ENCODE data around the gene DCAF17.
"Not testable (repeated sequence)": the region's sequence is repeated elsewhere in the genome, so short reads cannot be mapped to it uniquely, and the experiment has no call there.

DCAF17 gene

DNA sequence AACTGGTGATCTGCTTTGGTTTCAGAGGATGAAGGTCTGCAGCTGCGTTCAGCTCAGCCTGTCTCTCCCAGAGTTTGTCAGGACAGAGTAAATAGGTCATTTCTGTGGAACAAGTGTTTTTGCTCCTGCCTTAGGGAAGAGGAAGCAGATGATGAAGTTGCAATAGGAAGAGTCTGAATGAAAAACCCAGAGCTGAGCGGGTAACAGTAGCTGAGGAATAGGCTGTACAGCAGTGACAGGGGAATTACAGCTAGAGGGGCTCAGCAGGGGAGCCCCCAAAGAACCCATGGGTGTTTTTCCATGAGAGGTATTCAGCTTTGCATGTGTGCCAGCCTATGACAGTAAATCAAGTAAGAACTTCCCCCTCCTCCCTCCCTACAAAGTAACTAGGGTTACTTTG is 78.0 kb downstream of the DCAF17 start:
- no peak for DNase-seq (ENCODE audit: extremely low read depth in 1 of 2, low read depth in 1 of 2)

DNA sequence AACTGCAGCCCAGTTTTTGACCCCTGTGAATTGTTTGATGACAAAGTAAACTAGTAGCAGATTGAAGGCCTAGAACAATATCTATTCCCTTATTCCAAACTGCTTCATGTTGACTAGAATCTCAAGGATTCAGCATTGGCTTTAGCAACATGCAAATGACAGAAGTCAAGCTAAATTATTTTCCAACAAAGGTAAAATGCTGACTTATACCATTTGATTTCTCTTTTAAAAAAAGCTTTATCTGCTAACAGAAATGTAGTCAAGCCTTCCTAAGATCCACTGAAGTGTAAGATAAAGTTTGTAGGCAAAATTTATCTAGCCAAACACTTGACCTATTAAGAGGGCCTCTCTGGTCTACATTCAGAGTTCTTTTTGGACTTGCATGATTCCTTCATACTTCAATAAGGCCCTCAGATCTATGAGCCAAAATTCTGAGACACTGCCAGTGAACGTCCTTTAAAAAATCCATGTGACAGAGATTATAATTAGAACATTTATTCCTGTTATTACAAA is 78.7 kb downstream of the DCAF17 start:
- DNase-seq (ENCODE audit: extremely low read depth in 1 of 2, low read depth in 1 of 2): no peak

DNA sequence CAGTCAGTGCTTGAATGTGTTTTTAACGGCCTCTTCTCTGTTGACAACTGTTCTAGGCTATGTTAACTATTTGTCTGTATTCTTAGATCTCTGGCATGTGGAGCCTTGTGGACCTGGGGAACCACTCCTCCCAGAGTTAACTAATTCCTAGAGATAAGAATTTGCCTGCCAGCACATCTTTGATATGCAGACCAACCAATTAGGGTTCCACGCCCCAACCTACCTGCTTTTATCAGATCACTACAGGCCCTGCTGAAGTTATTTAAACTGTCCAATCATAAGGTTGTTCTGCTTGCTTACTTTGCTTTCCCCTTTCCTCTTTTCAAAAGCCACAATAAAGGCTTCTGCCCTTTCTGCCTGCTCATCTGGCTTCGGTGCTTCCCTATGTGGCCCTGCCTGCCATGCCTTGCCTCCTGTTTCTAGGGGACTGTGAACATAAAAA is 79.7 kb downstream of the DCAF17 start:
- no peak for DNase-seq (ENCODE audit: extremely low read depth in 1 of 2, low read depth in 1 of 2)

- no peak for DNase-seq (ENCODE audit: extremely low read depth in 1 of 2, low read depth in 1 of 2)
These were observed 81.0 kb downstream of the DCAF17 start for GRCh38 chr2:171514908-171515582.

GRCh38 chr2:171515672-171516298 is 81.8 kb downstream of the DCAF17 start:
- no peak for DNase-seq (ENCODE audit: extremely low read depth in 1 of 2, low read depth in 1 of 2)

DNA sequence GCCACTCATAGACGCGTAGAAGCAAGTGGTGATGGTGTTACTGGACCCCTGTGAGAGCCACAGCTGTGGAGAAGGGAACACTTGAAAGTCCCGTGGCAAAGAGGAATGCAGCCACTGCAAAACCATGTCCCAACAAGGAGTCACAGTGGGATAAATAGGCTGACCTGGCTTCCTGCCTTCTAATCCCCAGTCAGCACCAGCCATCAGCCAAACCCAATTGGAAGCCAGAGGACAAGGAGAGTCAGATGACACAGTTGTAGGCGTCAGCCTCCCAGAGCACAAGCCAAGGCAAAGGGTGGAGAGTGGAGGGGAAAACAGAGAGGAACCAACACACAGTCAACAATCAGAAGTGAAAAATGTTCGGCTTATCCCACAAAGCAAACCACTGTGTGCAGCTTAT is 82.8 kb downstream of the DCAF17 start:
- DNase-seq (ENCODE audit: extremely low read depth in 1 of 2, low read depth in 1 of 2): no peak

- no peak for DNase-seq (ENCODE audit: extremely low read depth in 1 of 2, low read depth in 1 of 2)
These were observed 86.4 kb downstream of the DCAF17 start for GRCh38 chr2:171520471-171520870.

- DNase-seq (ENCODE audit: extremely low read depth in 1 of 2, low read depth in 1 of 2): no peak
These were observed 87.5 kb downstream of the DCAF17 start for GRCh38 chr2:171521361-171522051.

- DNase-seq (ENCODE audit: extremely low read depth in 1 of 2, low read depth in 1 of 2): no peak
These were observed 88.2 kb downstream of the DCAF17 start, which contains the start of gene CYBRD1 for GRCh38 chr2:171522052-171522787. Gene CYBRD1 (plus strand): TSS chr2:171522474. CDS start chr2:171522546, 72 bp downstream.

- DNase-seq (ENCODE audit: extremely low read depth in 1 of 2, low read depth in 1 of 2): no peak
These were observed 88.7 kb downstream of the DCAF17 start for GRCh38 chr2:171522788-171523087.

GRCh38 chr2:171523088-171524017 is 89.3 kb downstream of the DCAF17 start:
- no peak for DNase-seq (ENCODE audit: extremely low read depth in 1 of 2, low read depth in 1 of 2)

DNA sequence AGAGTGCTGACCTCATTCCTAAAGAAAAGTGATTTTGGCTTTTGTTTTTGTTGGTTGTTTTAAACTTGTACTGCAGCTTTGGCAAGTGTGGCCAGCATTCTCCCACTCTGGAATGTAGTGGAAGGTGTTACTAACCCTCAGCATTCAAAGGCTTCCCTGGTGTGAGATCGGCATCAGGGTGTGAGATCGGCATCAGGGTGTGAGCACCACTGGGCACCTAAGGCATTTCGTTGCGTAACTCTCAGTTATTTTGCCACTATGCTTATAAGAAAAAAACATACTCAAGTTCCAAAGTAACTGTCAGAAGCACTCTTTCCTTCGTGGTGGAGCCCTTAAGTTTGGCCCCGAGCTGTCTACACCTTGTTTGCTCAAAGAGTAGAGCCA is 90.0 kb downstream of the DCAF17 start:
- DNase-seq (ENCODE audit: extremely low read depth in 1 of 2, low read depth in 1 of 2): no peak

DNA sequence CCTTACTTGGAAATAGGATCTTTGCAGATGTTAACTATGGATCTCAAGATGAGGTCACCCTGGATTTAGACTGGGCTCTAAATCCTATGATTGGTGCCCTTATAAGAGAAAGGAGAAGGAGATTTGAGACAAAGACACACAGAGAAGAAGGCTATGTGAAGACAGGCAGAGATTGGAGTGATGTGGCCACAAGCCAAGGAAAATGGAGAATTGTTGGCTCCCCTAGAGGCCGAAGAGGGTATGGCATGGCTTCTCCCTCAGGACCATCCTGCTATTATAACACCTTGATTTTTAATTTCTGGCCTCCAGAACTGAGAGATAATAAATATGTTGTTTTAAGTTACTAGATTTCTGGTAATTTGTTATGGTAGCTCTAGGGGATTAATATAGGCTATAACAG is 95.9 kb downstream of the DCAF17 start:
- no peak for DNase-seq (ENCODE audit: extremely low read depth in 1 of 2, low read depth in 1 of 2)

GRCh38 chr2:171530378-171530777 is 96.4 kb downstream of the DCAF17 start:
- DNase-seq (ENCODE audit: extremely low read depth in 1 of 2, low read depth in 1 of 2): no peak

DNA sequence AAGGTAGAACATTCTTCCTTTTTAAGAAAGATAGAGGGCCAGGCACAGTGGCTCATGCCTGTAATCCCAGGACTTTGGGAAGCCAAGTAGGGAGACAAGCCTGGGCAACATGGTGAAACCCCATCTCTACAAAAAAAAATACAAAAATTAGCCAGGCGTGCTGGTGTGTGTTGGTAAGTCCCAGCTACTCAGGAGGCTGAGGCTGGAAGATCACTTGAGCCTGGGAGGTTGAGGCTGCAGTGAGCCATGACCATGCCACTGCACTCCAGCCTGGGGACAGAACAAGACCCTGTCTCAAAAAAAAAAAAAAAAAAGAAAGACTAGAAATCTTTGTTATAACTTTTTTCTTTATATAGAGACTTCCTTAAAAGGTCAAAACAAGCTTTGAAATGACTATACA is 96.8 kb downstream of the DCAF17 start:
- DNase-seq (ENCODE audit: extremely low read depth in 1 of 2, low read depth in 1 of 2): not testable (repeated sequence)

DNA sequence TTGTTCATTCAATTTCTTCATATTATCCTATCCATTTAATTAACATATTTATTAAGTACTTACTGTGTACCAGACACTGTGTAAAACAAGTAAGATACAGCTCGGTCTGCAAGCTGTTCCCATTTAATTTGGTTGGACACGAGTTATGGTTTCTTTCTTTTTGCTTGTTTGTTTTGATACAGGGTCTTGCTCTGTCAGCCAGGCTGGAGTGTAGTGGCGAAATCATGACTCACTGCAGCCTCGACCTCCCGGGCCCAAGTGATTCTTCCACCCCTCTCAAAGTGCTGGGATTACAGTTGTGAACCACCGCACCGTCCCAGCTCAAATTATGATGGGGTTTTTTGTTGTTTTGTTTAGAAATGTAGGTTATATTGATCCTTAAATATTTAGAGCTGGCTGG is 97.3 kb downstream of the DCAF17 start:
- no peak for DNase-seq (ENCODE audit: extremely low read depth in 1 of 2, low read depth in 1 of 2)

- DNase-seq (ENCODE audit: extremely low read depth in 1 of 2, low read depth in 1 of 2): no peak
These were observed 97.9 kb downstream of the DCAF17 start for GRCh38 chr2:171531836-171532450.

- no peak for DNase-seq (ENCODE audit: extremely low read depth in 1 of 2, low read depth in 1 of 2)
These were observed 99.3 kb downstream of the DCAF17 start for GRCh38 chr2:171533331-171533730.

Data from activated CD8-positive, alpha-beta memory T cell treated with anti-CD3 and anti-CD28 coated beads for 1 hour (primary cell).